Ecto neural progenitor cell (in vitro differentiated cells): ENCODE measurements around the gene ARFGEF3.
"Not testable (repeated sequence)": the region's sequence is repeated elsewhere in the genome, so short reads cannot be mapped to it uniquely, and the experiment has no call there.

Source experiments
- DNase-seq: peaks from one replicate; pipeline ENCODE4 v3.0.0-alpha.2; 2018; ENCODE audit warnings: low spot score

ARFGEF3 gene, protein sequence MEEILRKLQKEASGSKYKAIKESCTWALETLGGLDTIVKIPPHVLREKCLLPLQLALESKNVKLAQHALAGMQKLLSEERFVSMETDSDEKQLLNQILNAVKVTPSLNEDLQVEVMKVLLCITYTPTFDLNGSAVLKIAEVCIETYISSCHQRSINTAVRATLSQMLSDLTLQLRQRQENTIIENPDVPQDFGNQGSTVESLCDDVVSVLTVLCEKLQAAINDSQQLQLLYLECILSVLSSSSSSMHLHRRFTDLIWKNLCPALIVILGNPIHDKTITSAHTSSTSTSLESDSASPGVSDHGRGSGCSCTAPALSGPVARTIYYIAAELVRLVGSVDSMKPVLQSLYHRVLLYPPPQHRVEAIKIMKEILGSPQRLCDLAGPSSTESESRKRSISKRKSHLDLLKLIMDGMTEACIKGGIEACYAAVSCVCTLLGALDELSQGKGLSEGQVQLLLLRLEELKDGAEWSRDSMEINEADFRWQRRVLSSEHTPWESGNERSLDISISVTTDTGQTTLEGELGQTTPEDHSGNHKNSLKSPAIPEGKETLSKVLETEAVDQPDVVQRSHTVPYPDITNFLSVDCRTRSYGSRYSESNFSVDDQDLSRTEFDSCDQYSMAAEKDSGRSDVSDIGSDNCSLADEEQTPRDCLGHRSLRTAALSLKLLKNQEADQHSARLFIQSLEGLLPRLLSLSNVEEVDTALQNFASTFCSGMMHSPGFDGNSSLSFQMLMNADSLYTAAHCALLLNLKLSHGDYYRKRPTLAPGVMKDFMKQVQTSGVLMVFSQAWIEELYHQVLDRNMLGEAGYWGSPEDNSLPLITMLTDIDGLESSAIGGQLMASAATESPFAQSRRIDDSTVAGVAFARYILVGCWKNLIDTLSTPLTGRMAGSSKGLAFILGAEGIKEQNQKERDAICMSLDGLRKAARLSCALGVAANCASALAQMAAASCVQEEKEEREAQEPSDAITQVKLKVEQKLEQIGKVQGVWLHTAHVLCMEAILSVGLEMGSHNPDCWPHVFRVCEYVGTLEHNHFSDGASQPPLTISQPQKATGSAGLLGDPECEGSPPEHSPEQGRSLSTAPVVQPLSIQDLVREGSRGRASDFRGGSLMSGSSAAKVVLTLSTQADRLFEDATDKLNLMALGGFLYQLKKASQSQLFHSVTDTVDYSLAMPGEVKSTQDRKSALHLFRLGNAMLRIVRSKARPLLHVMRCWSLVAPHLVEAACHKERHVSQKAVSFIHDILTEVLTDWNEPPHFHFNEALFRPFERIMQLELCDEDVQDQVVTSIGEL (N-terminal part only)

DNA sequence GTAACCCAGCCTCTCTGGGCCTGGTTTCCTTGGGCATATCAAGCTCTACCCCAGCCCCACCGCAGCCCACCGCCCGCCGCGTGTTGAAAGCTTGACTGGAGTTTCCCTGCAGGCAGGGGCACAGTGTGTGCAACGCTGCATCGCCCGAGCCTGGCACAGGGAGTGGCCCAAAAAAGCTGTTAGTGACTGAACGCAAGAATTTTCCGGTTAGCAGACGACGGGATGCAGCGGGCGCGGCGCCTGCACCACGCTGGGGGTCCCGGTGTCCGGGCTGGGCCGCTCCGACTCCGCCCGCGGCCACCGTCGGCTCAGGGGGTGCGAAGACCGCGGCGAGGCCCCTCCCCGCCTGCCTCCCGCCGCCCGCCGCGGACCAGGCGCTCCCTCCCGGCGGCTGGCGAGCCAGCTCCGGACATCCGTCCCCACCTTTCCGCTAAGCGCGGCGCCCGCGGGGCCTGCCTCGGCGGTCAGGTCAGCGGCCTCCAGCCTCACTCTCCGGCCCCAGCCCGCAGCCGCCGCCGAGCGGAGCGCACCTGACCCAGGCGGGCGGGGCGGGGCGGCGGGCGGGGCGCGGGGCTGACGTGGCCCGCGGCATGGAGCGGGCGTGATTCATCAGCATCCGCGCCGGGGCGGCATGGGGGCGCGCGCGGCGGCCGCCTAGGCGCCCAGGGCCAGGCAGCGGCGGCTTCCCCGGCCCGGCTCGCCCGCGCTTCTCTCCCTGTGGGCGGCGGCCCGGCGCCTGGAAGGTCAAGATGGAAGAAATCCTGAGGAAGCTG lies at the start of gene ARFGEF3:
Gene ARFGEF3 (plus strand): TSS at position 602 of the 773 bp plus-strand sequence. CDS start 148 bp downstream, at position 750.
- peak; percentile 79 for DNase-seq

DNA sequence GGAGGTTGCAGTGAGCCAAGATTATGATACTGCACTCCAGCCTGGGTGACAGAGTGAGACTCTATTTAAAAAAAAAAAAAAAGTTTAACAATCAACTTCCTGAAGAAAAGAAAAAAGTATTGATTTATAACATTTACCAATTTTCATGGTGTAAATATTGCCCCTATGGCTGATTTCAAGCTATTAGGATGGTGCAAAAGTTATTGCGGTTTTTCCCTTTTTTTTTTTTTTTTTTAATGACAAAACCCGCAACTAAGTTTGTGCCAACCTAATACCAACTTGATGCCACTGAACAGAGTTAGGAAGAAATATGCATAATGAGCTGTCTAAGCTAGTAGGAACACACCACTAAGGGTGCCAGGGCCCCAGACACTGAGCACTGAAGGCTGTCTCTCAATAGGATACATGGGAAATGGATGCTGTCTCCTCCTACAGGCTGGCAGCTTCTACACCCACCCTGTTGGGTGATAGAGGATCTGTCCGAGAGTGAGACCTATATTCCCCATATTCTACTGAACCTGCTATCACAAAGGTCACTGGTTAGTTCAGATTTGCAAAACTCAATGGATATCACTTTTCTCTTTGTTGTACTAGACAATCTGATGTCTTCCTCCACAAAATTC lies 48.0 kb upstream of the ARFGEF3 start:
- no peak for DNase-seq

- no peak for DNase-seq
Observed at GRCh38 chr6:138115201-138115600, 46.5 kb upstream of the ARFGEF3 start.

- DNase-seq, result no peak
Observed at GRCh38 chr6:138115877-138116660, 45.7 kb upstream of the ARFGEF3 start.

DNA sequence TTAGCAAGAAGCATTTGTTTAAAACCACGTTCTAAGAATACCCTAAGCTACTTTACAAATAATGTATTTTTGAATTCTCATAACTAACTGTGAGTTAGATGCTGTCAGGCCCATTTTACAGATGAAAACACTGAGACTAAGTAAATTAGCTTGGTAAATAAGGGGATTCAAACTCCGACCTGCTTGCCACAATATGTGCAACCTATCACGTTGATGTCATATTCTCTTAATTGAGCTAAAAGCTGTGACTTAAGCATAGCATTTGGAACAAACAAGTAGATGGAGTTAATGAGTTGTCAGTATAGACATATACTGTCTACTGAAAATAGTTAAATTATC lies 45.1 kb upstream of the ARFGEF3 start:
- DNase-seq, result no peak

DNA sequence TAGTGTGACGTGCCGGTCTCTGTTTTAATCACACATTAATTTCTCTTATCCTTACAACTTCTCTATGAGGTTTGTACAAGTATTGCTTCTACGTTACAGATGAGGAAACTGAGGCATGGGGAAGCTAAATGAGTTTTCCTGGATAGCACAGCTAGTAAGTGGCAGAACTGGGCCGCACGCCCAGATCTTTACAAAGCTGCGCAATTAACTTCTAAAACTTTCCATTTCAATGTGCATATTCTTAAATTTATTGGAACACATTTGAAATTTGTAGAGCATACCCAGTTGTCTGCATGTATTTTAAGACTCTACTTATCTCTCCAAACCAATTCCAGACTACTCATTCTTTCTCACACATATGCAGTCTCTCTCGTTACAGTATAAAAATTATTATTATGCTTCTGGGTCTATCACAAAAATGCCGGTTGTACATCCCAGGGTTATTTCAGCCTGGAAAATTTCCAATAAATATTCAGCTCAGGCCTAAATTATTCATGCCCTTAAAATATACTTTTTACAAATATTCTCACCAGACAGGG lies 44.3 kb upstream of the ARFGEF3 start:
- DNase-seq, result no peak

DNA sequence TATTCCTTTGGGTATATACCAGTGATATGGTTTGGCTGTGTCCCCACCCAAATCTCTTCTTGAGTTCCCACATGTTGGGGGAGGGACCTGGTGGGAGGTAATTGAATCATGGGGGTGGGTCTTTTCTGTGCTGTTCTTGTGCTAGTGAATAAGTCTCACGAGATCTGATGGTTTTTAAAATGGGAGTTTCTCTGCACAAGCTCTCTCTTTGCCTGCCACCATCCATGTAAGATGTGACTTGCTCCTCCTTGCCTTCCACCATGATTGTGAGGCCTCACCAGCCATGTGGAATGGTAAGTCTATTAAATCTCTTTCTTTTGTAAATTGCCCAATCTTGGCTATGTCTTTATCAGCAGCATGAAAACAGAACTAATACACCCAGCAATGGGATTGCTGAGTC lies 42.5 kb upstream of the ARFGEF3 start:
- not testable (repeated sequence) for DNase-seq

DNA sequence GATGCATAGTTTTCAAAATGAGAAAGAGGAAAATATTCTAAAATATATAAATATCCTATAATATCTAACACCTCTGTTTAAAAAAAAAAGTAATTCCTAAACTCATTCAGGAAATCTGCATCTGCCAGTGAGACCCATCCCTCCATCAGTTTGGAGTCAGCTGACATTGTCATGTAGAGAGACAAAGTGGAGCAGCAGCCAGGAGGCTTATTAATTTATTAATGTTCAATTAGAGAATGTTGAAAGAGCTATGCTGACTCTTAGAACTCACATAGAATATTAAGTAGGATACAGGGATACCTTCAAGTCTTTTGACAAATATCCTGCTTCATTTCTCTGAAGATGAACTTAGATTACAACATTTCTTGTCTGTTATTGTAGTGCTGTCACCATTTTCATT lies 41.8 kb upstream of the ARFGEF3 start:
- DNase-seq, result no peak

DNA sequence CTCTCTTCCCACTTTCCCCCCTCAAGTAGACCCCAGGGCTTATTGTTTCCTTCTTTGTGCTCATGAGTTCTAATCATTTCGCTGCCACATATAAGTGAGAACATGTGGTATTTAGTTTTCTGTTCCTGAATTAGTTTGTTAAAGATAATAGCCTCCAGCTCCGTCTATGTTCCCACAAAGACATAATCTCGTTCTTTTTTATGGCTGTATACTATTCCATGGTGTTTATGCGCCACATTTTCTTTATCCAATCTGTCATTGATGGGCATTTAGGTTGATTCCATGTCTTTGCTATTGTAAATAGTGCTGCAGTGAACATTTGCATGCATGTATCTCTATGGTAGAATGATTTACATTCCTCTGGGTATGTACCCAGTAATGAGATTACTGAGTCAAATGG lies 37.6 kb upstream of the ARFGEF3 start:
- DNase-seq, result no peak

- no peak for DNase-seq
Observed at GRCh38 chr6:138128096-138128495, 33.6 kb upstream of the ARFGEF3 start.

- DNase-seq, result no peak
Observed at GRCh38 chr6:138129190-138129589, 32.5 kb upstream of the ARFGEF3 start.

GRCh38 chr6:138142806-138143205 lies 18.9 kb upstream of the ARFGEF3 start:
- no peak for DNase-seq

DNA sequence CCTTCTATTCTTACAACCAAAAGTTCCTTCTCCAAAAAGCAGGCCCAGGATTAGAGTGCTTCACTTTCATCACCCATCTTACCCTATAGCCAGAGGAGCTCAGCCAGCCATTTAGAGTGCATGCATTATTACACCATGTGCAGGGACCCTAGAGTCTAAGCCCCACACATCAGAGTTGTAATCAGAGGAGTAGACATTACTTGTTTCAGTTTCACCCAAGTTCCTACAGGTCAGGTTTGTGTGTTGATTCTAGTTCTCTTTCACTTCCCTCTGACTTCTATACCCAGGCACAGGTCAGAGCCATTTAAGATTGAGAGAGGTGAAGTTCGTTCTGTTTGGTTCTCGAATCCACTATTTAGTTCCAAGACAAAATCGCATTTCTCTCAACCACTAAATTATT lies 16.3 kb upstream of the ARFGEF3 start:
- no peak for DNase-seq

GRCh38 chr6:138146544-138146943 lies 15.2 kb upstream of the ARFGEF3 start:
- no peak for DNase-seq

DNA sequence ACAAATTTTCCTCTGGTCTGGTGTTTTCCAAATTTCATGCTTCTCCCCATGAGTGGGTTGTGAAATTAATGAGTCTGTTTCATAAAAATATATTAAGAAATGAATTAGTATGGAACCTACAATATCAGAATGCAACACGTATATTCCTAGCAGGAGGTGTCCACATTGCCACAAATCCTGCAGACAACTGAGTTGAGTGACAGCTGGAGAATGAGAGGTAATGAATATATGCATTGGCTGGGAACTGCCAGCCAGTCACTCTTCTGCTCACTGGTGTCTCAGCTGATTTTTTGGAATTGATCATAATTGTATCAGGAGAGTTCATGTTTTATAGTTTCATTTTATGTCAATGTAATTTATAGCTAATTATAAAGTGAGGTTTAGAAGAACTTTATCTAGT lies 6.3 kb upstream of the ARFGEF3 start:
- no peak for DNase-seq

DNA sequence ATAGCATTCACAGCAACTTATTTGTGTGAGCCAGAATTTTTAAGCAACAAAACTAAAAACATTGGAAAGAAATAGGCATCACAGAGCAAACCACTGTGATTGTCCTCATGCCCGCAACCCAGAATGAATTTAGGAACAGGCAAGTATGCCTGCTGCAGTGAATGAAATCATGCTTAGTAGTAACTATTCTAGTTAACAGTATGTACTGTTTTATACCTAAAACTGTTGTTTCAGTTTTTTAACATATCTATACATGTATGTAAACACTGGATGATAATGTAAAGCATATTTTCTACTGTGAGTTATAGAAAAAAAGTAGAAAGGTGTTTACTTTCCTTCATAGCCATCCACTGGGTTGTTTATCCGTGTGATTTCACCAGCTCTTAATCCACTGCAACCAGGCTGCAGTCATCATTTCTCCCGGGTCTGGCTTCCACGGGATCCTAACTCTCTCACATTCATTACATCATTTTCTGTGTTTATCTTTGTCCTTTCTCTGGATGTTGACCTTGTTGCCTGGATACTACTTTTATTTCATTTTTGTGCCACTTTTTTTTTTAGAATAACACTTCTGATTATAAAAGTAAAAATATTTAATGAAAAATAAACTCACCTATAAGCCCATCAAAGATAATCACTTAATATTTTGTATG lies 3.6 kb upstream of the ARFGEF3 start:
- no peak for DNase-seq

DNA sequence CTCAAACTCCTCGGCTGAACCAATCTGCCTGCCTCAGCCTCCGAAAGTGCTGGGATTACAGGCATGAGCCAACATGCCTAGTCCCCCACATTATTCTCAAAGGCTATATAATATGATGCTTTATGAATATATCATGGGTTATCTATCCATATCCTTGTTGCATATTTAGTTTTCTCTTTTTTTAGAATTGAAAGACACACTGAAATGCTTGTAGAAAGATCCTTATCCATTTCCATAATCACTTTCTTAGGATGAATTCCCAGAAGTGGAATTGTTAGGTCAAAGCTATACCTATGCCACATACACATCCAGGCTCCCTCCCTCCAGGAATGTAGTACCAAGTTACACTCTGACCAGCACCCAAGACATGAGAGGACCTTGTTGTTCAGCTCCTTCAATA lies 2.5 kb upstream of the ARFGEF3 start:
- DNase-seq, result no peak

GRCh38 chr6:138160329-138161087 lies 1.2 kb upstream of the ARFGEF3 start:
- DNase-seq, result no peak

GRCh38 chr6:138161088-138161337 lies 726 bp upstream of the ARFGEF3 start:
- DNase-seq, result no peak
